Left kidney (tissue), 8 donors: ENCODE data around the gene SORBS1. TPM values are rescaled to one million over a fixed set of nuclear protein-coding genes. Genes with fewer than 3 reads are reported as not detected.

Source experiments
- DNase-seq: peaks from one replicate; pipeline ENCODE4 v3.0.0-alpha.2; 2013
- long read RNA-seq, 8 donors: transcript quantifications; one replicate each; lab custom pipeline, GENCODE V29; 2026
- polyA plus RNA-seq: library from polyadenylated mRNA; unstranded; fragments of 120-200 nt; gene quantifications from one replicate; pipeline ENCODE4 v1.2.1, GENCODE V29; 2013; ENCODE audit not compliant: insufficient read length

The SORBS1 gene
- 41.7 TPM for polyA plus RNA-seq
- long read RNA-seq, donor 1, partial matches to known transcripts, result 0 of 1 reads
- long read RNA-seq, donor 1, other reads (novel, unspliced or antisense), result 0 of 1 reads
- long read RNA-seq, donor 2, result 0 reads
- long read RNA-seq, donor 3, result 0 reads
- long read RNA-seq, donor 4, result 0 reads
- long read RNA-seq, donor 5, result 0 reads
- long read RNA-seq, donor 6, result 0 reads
- long read RNA-seq, donor 7, result 0 reads
- long read RNA-seq, donor 8, result 0 reads

GRCh38 chr10:95561177-95561863 lies at the start of gene SORBS1:
Gene SORBS1 (minus strand): TSS chr10:95561371. CDS start chr10:95441135, 120,236 bp downstream.
- DNase-seq, result peak; percentile 95

DNA sequence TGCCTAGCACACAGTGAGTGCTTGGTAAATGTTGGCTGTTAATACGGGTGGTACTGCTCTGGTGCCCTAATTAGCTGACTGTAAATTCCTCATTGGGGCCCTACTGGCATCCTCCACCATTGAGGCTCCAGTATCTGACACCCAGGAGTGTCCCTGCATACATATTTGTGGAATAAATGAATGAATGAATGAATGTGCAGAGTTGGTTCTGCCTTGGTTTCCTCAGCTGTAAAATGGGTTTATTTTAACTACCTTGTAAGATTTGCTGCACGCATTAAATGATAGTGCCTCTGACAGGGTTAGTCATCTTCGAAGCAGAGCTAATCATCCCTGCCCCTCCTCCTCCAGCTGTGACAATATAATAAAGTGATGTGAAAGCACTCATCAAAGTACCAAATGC lies 49.6 kb upstream of the SORBS1 start:
- no peak for DNase-seq

DNA sequence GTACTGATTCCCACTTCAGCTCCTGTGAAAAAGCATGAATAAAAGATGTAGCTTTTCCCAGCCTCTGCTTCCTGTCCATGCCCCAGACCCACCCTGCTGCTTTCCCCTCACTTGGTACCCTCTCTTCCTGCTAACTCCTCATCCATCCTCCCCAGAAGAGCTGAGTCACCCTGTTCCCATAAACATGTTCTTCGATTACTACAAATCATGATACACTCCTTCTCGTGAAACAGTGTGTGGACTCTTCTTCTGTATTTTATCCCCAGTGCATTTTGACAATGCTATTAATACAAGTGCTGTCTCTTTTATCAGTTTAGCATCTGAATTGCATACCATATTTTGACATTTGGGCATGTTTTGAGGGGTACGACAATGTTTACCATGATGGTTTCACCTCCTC lies 45.8 kb upstream of the SORBS1 start:
- no peak for DNase-seq

GRCh38 chr10:95605163-95605562 lies 44.0 kb upstream of the SORBS1 start:
- DNase-seq, result no peak

GRCh38 chr10:95604630-95605029 lies 43.5 kb upstream of the SORBS1 start:
- no peak for DNase-seq

GRCh38 chr10:95602382-95602781 lies 41.2 kb upstream of the SORBS1 start:
- no peak for DNase-seq

GRCh38 chr10:95601116-95601719 lies 40.0 kb upstream of the SORBS1 start:
- DNase-seq, result peak; percentile 92

- no peak for DNase-seq
Measured at GRCh38 chr10:95600158-95600557, 39.0 kb upstream of the SORBS1 start.

DNA sequence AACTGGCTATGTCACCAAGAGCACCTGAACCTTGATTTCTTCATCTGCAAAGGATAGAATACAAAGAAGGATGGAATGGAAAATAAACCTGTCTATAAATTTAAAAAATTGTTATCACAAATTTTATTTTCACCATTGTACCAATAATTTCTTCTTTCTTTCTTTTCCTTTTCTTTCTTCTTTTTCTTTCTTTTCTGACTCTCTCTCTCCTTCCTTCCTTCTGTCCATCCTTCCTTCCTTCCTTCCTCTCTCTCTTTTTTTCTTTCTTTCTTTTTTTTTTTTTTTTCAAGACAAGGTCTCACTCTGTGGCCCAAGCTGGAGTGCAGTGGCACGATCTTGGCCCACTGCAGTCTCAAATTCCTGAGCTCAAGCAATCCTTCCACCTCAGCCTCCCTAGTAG lies 36.6 kb upstream of the SORBS1 start:
- DNase-seq, result no peak

DNA sequence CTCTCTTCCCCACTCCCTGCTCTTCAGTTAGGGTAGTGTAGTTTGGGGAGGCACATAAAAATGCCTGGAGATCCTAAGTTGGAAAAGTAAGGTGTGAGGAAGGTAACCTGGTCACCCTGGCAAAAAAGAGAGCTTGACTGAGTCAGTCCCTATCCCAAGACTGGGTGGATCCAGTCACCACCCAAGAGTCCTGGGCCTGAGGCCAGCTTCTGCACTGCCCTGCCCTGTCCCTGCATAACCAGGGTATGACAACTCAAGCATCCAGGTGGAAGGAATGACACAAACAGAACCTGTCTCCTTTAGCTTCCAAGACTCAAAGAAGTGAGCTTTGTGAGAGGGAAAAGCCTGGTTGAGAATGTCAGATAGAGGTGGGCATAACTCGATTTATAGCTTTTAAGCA lies 26.9 kb upstream of the SORBS1 start:
- DNase-seq, result no peak

DNA sequence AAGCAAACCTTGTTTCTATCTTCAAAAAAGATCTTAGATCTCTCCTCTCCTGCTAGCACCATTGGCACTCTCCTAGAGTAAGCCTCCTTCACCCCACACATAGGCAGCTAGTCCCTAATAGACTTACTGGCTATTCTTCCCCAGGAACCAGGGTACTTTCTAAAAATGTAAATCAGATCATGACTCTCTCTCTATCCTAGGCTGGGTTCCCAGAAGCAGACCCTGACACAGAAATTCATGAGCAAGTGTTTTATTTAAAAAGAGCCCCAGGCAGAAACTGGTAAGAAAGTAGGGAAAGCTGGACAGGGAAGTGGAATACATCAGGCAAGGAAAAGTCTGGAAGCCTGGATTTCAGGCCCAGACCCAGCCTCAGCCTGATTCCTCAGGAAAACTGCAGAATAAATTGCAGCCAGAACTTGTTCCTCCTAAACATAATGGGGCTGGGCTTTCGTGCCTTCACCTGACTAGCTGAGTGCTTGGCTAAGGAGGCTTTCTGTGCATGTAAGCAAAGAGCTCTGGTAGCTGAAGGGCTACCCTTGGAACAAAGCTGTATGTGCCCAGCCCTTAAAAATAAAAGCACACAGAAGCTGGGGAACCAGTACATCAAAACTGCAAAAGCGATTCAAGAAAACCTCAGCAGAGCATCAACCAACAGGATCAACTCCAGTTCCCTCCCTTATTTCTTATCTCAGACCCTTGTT lies 18.8 kb upstream of the SORBS1 start:
- no peak for DNase-seq

GRCh38 chr10:95579292-95579691 lies 18.1 kb upstream of the SORBS1 start:
- DNase-seq, result no peak

- no peak for DNase-seq
Measured at GRCh38 chr10:95578619-95579018, 17.4 kb upstream of the SORBS1 start.

GRCh38 chr10:95574649-95575365 lies 13.6 kb upstream of the SORBS1 start:
- DNase-seq, result no peak

GRCh38 chr10:95573964-95574604 lies 12.9 kb upstream of the SORBS1 start:
- DNase-seq, result no peak

GRCh38 chr10:95573527-95573926 lies 12.4 kb upstream of the SORBS1 start:
- DNase-seq, result no peak

DNA sequence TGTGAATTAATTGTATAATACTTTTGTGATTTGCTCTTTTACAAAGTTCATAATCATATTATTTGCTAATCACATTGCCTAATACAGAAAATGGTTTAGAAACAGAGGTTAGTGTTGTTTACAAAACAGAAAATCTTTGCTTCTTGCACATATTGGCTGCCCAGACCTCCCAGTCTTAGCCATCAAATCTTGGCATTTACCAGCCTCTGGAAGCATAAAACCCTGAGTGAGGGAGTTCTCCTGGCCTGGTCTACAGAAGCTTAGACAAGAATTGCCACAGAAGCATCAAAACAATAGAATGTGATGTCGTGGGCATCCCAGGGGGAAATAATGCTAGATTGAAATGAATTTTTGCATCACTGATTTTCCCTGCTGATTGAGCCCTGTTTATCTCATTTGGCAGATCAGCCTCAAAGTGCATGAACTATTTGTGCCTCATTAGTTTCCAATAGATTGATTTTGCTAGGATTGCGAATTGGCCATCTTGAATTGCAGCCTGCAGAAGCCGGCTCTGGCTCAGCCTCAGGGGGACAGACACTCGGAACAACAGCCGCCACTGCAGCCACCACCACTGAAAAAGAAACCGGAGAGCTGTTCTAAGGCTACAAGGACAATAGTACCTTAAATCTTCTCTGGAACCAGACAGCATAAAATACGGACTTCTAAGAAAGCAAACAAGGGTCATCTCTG lies 11.1 kb upstream of the SORBS1 start:
- no peak for DNase-seq

- DNase-seq, result no peak
Measured at GRCh38 chr10:95571390-95571789, 10.2 kb upstream of the SORBS1 start.

GRCh38 chr10:95569368-95569767 lies 8.2 kb upstream of the SORBS1 start:
- no peak for DNase-seq

- DNase-seq, result no peak
Measured at GRCh38 chr10:95567903-95568630, 6.9 kb upstream of the SORBS1 start.
